Activated T-cell treated with anti-CD3 and anti-CD28 coated beads, Interleukin-2, amount 50 U/mL, for 72 hours (primary cell): ENCODE measurements around the gene CWC25. TPM values are rescaled to one million over a fixed set of nuclear protein-coding genes. Genes with fewer than 3 reads are reported as not detected.
"Not testable (repeated sequence)": the region's sequence is repeated elsewhere in the genome, so short reads cannot be mapped to it uniquely, and the experiment has no call there.

Experiments used
- ATAC-seq, 2 donors: fragments of 150-1000 bp; cut with Tn5 transposase; replicated peaks in 1 of 2; 2 replicates each; pipeline ENCODE4 v1.10.0; 2021; ENCODE audit warnings: moderate library complexity in 2 of 2, mild to moderate bottlenecking in 1 of 2
- DNase-seq, 2 donors: peaks; one replicate each; pipeline ENCODE4 v3.0.0; 2021 to 2022; ENCODE audit warnings: mixed read lengths in 1 of 2
- H3K27ac Mint-ChIP-seq: one replicate; pipeline ENCODE4 v1.8.0; 2022; ENCODE audit warnings: mild to moderate bottlenecking, moderate library complexity, mixed read lengths
- H3K27me3 Mint-ChIP-seq: one replicate; pipeline ENCODE4 v1.8.0; 2022; ENCODE audit warnings: low read depth, mixed read lengths
- H3K36me3 Mint-ChIP-seq, 2 donors: one replicate each; pipeline ENCODE4 v1.8.0; 2022; ENCODE audit warnings: mixed read lengths in 2 of 2, mild to moderate bottlenecking in 1 of 2; ENCODE audit not compliant: insufficient read depth in 2 of 2
- H3K4me1 Mint-ChIP-seq: one replicate; pipeline ENCODE4 v1.8.0; 2022; ENCODE audit warnings: low read depth, mixed read lengths
- H3K4me3 Mint-ChIP-seq, 2 donors: one replicate each; pipeline ENCODE4 v1.8.0; 2022; ENCODE audit warnings: mild to moderate bottlenecking in 2 of 2, mixed read lengths in 2 of 2, moderate library complexity in 2 of 2
- H3K9me3 Mint-ChIP-seq, 2 donors: one replicate each; pipeline ENCODE4 v1.8.0; 2022; ENCODE audit warnings: mixed read lengths in 2 of 2
- total RNA-seq, 2 donors: library from RNA; stranded (reverse); gene quantifications; one replicate each; pipeline ENCODE4 v1.2.3, GENCODE V29; 2022

CWC25 gene
- total RNA-seq, 2 donors from 2014 or later = 29.7 to 33.5 TPM

- not testable (repeated sequence) for H3K4me1 Mint-ChIP-seq, DNase-seq, ATAC-seq, H3K9me3 Mint-ChIP-seq, H3K27me3 Mint-ChIP-seq, H3K36me3 Mint-ChIP-seq, H3K4me3 Mint-ChIP-seq, H3K27ac Mint-ChIP-seq
Measured at GRCh38 chr17:38790148-38790707, 34.9 kb downstream of the CWC25 start.

- ATAC-seq (no peak), DNase-seq (no peak)
- Mint-ChIP-seq H3K27ac (no peak overlapping the region), H3K4me1 (peaks cover 2% of the 10 kb centered on the region), H3K27me3 (no peaks in the 10 kb centered on the region), H3K4me3 (no peak overlapping the region), H3K36me3 (peaks cover 0 to 4% of the 10 kb centered on the region in 2 donors), H3K9me3 (no peaks in the 10 kb centered on the region)
Measured at GRCh38 chr17:38789185-38789584, 35.9 kb downstream of the CWC25 start.

- not testable (repeated sequence) for H3K4me1 Mint-ChIP-seq, H3K36me3 Mint-ChIP-seq, ATAC-seq, H3K9me3 Mint-ChIP-seq, H3K27ac Mint-ChIP-seq, DNase-seq, H3K4me3 Mint-ChIP-seq, H3K27me3 Mint-ChIP-seq
Measured at GRCh38 chr17:38787999-38788398, 37.1 kb downstream of the CWC25 start.

GRCh38 chr17:38786372-38786771 lies 38.7 kb downstream of the CWC25 start:
- Mint-ChIP-seq H3K9me3 (no peaks in the 10 kb centered on the region), H3K4me3 (no peak overlapping the region), H3K27me3 (no peaks in the 10 kb centered on the region), H3K4me1 (no peaks in the 10 kb centered on the region), H3K27ac (no peak overlapping the region), H3K36me3 (peaks cover 0 to 4% of the 10 kb centered on the region in 2 donors)
- ATAC-seq = no peak
- no peak for DNase-seq

- Mint-ChIP-seq H3K4me3 (no peak overlapping the region), H3K9me3 (no peaks in the 10 kb centered on the region), H3K36me3 (peaks cover 5 to 10% of the 10 kb centered on the region in 2 donors), H3K27me3 (no peaks in the 10 kb centered on the region), H3K27ac (no peak overlapping the region), H3K4me1 (no peaks in the 10 kb centered on the region)
- no peak for DNase-seq
- ATAC-seq = no peak
Measured at GRCh38 chr17:38783227-38783626, 41.9 kb downstream of the CWC25 start.

- Mint-ChIP-seq H3K36me3 (peaks cover 5 to 6% of the 10 kb centered on the region in 2 donors), H3K9me3 (no peaks in the 10 kb centered on the region), H3K4me1 (no peaks in the 10 kb centered on the region), H3K4me3 (no peak overlapping the region), H3K27me3 (no peaks in the 10 kb centered on the region), H3K27ac (no peak overlapping the region)
- DNase-seq = no peak
- no peak for ATAC-seq
Measured at GRCh38 chr17:38779965-38780752, 45.0 kb downstream of the CWC25 start.

GRCh38 chr17:38777641-38778250 lies 47.4 kb downstream of the CWC25 start:
- no peak for DNase-seq
- no peaks in the 10 kb centered on the region for H3K4me1 Mint-ChIP-seq
- H3K9me3 Mint-ChIP-seq = no peaks in the 10 kb centered on the region
- no peak for ATAC-seq
- H3K4me3 Mint-ChIP-seq = no peak overlapping the region
- no peaks in the 10 kb centered on the region for H3K27me3 Mint-ChIP-seq
- H3K36me3 Mint-ChIP-seq = peaks cover 5 to 9% of the 10 kb centered on the region in 2 donors
- H3K27ac Mint-ChIP-seq = no peak overlapping the region

- H3K9me3 Mint-ChIP-seq = no peaks in the 10 kb centered on the region
- ATAC-seq (no peak), DNase-seq (no peak)
- no peak overlapping the region for H3K4me3 Mint-ChIP-seq
- H3K27me3 Mint-ChIP-seq = no peaks in the 10 kb centered on the region
- H3K27ac Mint-ChIP-seq = no peak overlapping the region
- peaks cover 2 to 6% of the 10 kb centered on the region in 2 donors for H3K36me3 Mint-ChIP-seq
- no peaks in the 10 kb centered on the region for H3K4me1 Mint-ChIP-seq
Measured at GRCh38 chr17:38773258-38773657, 51.9 kb downstream of the CWC25 start.

GRCh38 chr17:38768417-38768816 lies 56.7 kb downstream of the CWC25 start:
- H3K27me3 Mint-ChIP-seq = no peaks in the 10 kb centered on the region
- no peaks in the 10 kb centered on the region for H3K4me1 Mint-ChIP-seq
- H3K36me3 Mint-ChIP-seq = peaks cover 6 to 17% of the 10 kb centered on the region in 2 donors

GRCh38 chr17:38766341-38766740 lies 58.8 kb downstream of the CWC25 start:
- Mint-ChIP-seq H3K27ac (no peak overlapping the region), H3K4me1 (no peaks in the 10 kb centered on the region), H3K36me3 (peaks cover 11 to 17% of the 10 kb centered on the region in 2 donors), H3K4me3 (no peak overlapping the region), H3K27me3 (no peaks in the 10 kb centered on the region), H3K9me3 (no peaks in the 10 kb centered on the region)
- ATAC-seq (no peak), DNase-seq (no peak)

More at GRCh38 chr17:38768417-38768816, 56.7 kb downstream of the CWC25 start:
- no peak for ATAC-seq
- no peak for DNase-seq
- H3K4me3 Mint-ChIP-seq = no peak overlapping the region
- no peak overlapping the region for H3K27ac Mint-ChIP-seq
- H3K9me3 Mint-ChIP-seq = no peaks in the 10 kb centered on the region

- no peak for ATAC-seq
Measured at GRCh38 chr17:38762231-38762630, 62.9 kb downstream of the CWC25 start.

GRCh38 chr17:38761612-38762011 lies 63.5 kb downstream of the CWC25 start:
- Mint-ChIP-seq H3K36me3 (peaks cover 9 to 20% of the 10 kb centered on the region in 2 donors), H3K27ac (peak overlapping the region; percentile 2), H3K9me3 (no peaks in the 10 kb centered on the region), H3K4me3 (no peak overlapping the region), H3K27me3 (no peaks in the 10 kb centered on the region), H3K4me1 (no peaks in the 10 kb centered on the region)
- peak; percentile 36 to 44 for DNase-seq
- ATAC-seq = peak; percentile 40 to 42

More at GRCh38 chr17:38762231-38762630, 62.9 kb downstream of the CWC25 start:
- peaks cover 9 to 22% of the 10 kb centered on the region in 2 donors for H3K36me3 Mint-ChIP-seq
- no peak overlapping the region for H3K4me3 Mint-ChIP-seq
- H3K27me3 Mint-ChIP-seq = no peaks in the 10 kb centered on the region
- H3K9me3 Mint-ChIP-seq = no peaks in the 10 kb centered on the region
- DNase-seq = no peak
- H3K4me1 Mint-ChIP-seq = no peaks in the 10 kb centered on the region
- no peak overlapping the region for H3K27ac Mint-ChIP-seq

GRCh38 chr17:38753071-38753506 lies 72.0 kb downstream of the CWC25 start:
- no peak for DNase-seq
- peaks cover 51% of the 10 kb centered on the region for H3K4me1 Mint-ChIP-seq
- peak overlapping the region; percentile 88 to 98 for H3K4me3 Mint-ChIP-seq

More at GRCh38 chr17:38753071-38753506, 72.0 kb downstream of the CWC25 start:
- Mint-ChIP-seq H3K27ac (peak overlapping the region; percentile 93), H3K36me3 (peaks cover 13 to 23% of the 10 kb centered on the region in 2 donors), H3K27me3 (peaks cover 21% of the 10 kb centered on the region), H3K9me3 (no peaks in the 10 kb centered on the region)
- no peak for ATAC-seq
